ENCODE results near the gene IP6K3.

GRCh38 chr6:33748841-33749240 is 2.1 kb upstream of the IP6K3 start:
- TF ChIP-seq CTCF (optimal IDR thresholded peaks at IDR 0.05 in 1 of 3, IDR thresholded peaks at IDR 0.05 in 1 of 3, conservative IDR thresholded peaks at IDR 0.05 in 1 of 3; ENCODE audit: extremely low read depth in 1 of 3, insufficient read depth in 2 of 3, low read length in 3 of 3) (no peak), EZH2 (IDR thresholded peaks at IDR 0.05; ENCODE audit: low read length) (no peak)

Data from keratinocyte (primary cell).